Astrocyte of the spinal cord (primary cell): Measurements from ENCODE around the gene AQP10.
A peak's percentile ranks its signal among the peaks of the same experiment; 100 is the strongest.

Experiments
- DNase-seq: peaks from one replicate; pipeline ENCODE4 v3.0.0; 2011; ENCODE audit warnings: low read depth, low spot score
- H3K4me3 ChIP-seq: 2 replicates; pipeline ENCODE4 v1.5.1; 2011; ENCODE audit warnings: low read depth, mild to moderate bottlenecking, low read length, moderate library complexity
- in situ Hi-C: cut with HindIII; loops from 2 replicates; pipeline ENCODE4 v1.10.0; 2017; ENCODE audit warnings: low sequenced_read_pairs
- TF ChIP-seq, protein P1 (sequence below): IDR thresholded peaks from 2 replicates; pipeline ENCODE4 v1.5.1; 2012; ENCODE audit warnings: low read depth, mild to moderate bottlenecking, low read length, inconsistent platforms

AQP10 gene

DNA sequence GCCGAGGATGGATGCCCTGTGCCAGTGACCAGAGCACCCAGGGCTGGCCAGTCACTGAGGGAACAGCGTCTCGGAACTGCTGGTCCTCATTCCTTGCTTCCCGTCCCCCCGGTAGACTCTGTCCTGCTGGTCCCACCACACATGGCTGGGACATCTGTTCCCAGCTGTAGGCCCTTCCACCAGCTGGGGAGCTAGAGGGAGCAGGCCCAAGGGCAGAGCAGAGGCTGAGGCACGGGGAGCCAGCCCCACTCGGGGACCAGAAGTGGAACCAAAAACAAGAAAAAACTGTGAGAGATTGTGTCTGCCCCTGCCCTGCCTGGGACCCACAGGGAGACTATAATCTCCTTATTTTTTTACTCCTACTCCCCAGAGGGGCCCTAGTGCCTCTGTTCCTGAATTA lies 28.2 kb downstream of the AQP10 start:
- no peak for DNase-seq
- H3K4me3 ChIP-seq: no peak overlapping the region
- in situ Hi-C loops: no loop called here
- TF ChIP-seq, protein P1, sequence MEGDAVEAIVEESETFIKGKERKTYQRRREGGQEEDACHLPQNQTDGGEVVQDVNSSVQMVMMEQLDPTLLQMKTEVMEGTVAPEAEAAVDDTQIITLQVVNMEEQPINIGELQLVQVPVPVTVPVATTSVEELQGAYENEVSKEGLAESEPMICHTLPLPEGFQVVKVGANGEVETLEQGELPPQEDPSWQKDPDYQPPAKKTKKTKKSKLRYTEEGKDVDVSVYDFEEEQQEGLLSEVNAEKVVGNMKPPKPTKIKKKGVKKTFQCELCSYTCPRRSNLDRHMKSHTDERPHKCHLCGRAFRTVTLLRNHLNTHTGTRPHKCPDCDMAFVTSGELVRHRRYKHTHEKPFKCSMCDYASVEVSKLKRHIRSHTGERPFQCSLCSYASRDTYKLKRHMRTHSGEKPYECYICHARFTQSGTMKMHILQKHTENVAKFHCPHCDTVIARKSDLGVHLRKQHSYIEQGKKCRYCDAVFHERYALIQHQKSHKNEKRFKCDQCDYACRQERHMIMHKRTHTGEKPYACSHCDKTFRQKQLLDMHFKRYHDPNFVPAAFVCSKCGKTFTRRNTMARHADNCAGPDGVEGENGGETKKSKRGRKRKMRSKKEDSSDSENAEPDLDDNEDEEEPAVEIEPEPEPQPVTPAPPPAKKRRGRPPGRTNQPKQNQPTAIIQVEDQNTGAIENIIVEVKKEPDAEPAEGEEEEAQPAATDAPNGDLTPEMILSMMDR: no peak

DNA sequence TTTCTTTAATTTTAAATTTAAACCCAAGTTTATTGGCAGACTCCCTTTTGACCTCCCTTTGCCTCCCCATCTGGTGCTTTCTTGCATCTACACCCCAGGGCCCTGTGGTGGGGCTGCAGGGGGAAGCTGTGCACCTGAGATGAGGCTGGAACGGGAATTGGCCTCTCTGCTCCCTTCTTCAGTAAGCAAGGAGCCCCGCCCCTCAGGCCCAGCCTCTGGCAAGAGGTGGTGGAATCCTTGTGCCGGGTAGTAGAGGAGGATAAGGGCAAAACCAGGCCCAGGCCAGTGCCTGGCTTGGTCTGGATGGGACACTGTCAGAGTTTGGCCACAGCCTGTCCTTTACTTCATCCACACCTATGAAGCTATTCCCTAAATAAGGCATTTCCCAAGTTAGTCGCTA lies 29.5 kb downstream of the AQP10 start:
- in situ Hi-C loops: no loop called here
- TF ChIP-seq, protein P1: no peak
- no peak for DNase-seq
- H3K4me3 ChIP-seq: no peak overlapping the region

DNA sequence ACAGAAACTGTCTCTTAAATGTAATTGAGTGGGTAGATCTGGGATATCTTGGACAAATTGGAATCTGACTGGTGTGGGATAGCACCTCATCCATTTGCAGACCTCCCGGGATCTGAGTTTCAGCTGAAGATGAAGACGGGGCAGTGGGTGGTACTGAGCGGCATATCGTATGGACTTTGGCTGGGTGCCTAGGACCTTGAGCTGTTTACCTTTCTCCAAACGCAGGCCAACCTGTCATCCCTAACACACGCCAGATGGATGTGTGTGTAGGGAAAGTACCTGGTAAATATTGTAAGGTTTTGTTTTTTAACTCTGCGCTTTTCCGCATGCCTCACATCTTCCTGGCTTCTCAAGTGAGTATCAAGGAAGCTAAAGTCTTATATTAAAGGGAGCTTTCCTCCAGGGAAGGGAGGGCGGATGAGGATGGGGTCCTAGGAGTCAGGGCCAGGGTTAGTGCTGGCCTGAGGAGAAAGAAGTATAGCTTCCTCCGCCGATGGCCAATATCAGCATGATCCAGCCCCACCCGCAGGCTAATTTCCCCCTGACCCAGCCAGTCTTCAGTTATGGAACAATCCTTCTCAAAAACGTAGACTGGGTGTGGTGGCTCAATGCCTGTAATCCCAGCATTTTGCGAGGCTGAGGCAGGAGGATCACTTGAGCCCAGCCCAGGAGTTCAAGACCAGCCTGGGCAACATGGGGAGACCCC lies 30.6 kb downstream of the AQP10 start:
- H3K4me3 ChIP-seq: no peak overlapping the region
- in situ Hi-C loops: no loop called here
- TF ChIP-seq, protein P1: no peak
- no peak for DNase-seq

DNA sequence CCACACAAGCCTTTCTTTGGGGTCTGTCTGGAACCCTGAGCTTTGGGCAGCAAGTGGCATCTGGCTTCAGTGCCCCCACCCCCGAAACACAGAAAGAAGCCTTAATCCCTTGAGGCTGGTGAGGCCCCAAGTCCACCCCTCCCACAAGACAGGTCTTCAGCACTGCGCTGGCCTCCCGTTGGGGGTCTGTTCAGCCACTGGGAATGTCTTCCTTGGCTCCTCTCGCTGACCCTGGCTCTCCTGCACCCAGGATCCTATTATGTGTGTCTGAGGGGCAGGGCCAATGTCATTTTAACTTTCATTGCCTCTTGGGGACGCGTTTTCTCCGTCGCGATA lies 31.3 kb downstream of the AQP10 start:
- in situ Hi-C loops: no loop called here
- DNase-seq: no peak
- no peak overlapping the region for H3K4me3 ChIP-seq
- TF ChIP-seq, protein P1: no peak

DNA sequence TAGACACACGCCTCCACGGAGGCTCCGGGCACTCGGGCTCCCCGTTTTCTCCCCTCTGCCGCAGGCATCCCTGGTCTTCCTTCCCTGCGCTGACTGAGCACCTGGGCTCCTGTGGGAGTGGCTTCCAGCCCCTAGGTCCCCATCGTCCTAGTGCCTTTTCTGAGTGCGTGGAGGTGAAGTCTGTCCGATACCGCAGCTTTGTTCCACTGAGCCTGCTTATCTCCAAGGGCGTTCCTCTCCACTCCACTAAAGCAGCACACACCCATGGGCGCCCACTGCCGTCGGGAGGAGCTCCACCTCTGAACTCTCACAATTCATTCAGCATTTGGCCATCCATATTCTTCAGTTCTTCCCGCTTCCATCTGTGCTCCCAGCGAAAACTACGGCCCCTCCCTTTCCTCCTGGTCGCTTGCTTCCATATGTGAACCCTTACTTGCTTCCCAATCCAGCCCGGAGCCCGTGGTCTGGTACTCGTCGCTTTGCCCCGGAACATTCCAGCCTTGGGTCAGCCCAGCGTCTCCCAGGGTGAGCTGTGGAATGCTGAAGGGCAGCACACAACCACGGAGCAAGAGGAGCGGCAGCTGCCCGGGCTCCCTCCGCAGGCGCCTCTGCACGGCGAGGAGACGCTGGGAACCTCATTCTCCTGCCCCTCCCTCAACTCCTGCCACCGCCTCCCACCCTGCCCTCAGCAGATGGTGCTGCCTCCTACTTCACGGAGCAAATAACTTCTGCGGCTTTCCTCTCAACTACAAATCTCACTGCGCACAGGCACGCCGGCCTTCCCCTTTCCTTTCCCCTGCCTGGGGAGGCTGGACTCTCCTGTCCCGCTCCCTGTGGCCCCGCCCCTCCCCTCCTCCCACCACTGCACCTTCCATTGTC lies 31.9 kb downstream of the AQP10 start:
- in situ Hi-C loops: no loop called here
- DNase-seq: peak; percentile 34
- H3K4me3 ChIP-seq: peak overlapping the region; percentile 39
- TF ChIP-seq, protein P1: no peak

DNA sequence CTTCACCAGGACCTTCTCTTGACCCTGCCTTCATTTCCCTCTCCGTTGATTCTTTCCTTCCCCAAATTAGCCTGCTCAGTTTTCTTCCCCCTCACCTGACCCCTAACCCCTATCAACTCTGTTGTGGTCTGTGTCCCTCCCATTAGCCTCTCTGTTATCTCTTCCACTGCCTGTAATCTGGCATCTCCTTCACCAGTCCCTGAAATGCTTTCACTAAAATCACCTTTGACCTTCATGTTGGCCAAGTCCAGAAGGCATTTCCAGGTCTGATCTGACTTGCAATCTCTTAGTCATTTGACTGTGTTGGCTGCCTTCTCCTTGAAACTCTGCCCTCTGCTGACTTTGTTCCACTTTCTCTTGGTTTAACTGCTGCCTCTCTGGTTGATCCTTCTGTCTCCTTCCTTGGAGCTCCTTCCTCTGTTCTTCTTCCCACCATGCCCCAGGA lies 32.6 kb downstream of the AQP10 start:
- in situ Hi-C loops: no loop called here
- H3K4me3 ChIP-seq: no peak overlapping the region
- DNase-seq: peak; percentile 22
- TF ChIP-seq, protein P1: peak; percentile 39
